SK-N-SH (cell line): ENCODE measurements around the gene CCDC87.
"Not testable (repeated sequence)": the region's sequence is repeated elsewhere in the genome, so short reads cannot be mapped to it uniquely, and the experiment has no call there.

Source experiments
- CHD2 ChIP-seq: fragments of 150-350 bp; IDR thresholded peaks from 2 replicates; pipeline ENCODE4 v1.6.1; 2018; ENCODE audit warnings: low read length; ENCODE audit not compliant: partially characterized antibody
- EP300 ChIP-seq, 2 experiments: IDR thresholded peaks; 2 replicates each; pipeline versions ENCODE4 v1.4.0 to v1.6.1; 2012; ENCODE audit warnings: borderline replicate concordance in 1 of 2, low read depth in 1 of 2, low read length in 1 of 2
- EZH2phosphoT487 ChIP-seq: fragments of 200-600 bp; sonication (generic); IDR thresholded peaks from 2 replicates; pipeline ENCODE4 v1.6.1; 2017; ENCODE audit warnings: low read depth, mixed run types, mild to moderate bottlenecking, antibody characterized with exemption, moderate library complexity, borderline replicate concordance
- NFIC ChIP-seq: IDR thresholded peaks from 2 replicates; pipeline ENCODE4 v1.4.0; 2012; ENCODE audit warnings: borderline replicate concordance
- POLR2AphosphoS5 ChIP-seq: IDR thresholded peaks from 2 replicates; pipeline ENCODE4 v1.6.1; 2012; ENCODE audit warnings: low read depth, low read length

DNA sequence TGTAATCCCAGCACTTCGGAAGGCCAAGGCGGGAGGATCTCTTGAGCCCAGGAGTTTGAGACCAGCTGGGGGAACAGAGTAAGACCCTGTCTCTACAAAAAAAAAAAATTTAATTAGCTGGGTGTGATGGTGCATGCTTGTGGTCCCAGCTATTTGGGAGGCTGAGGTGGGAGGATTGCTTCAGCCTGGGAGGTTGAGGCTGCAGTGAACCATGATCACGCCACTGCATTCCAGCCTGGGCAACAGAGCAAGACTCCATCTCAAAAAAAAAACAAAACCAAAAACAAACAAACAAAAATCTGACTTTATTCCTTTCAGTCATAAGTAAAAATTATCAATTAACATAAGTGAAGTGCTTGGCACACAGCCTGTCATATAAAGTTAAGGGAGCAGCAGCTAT, 13.7 kb upstream of the CCDC87 start:
- TF ChIP-seq POLR2AphosphoS5; CHD2; EZH2phosphoT487; EP300 (IDR thresholded peaks at IDR 0.05; ENCODE audit: borderline replicate concordance in 1 of 2, low read depth in 1 of 2, low read length in 1 of 2); NFIC: not testable (repeated sequence)
